ENCODE data around the gene SLC25A39. TPM values are rescaled to one million over a fixed set of nuclear protein-coding genes. Genes with fewer than 3 reads are reported as not detected.

SLC25A39 gene
- total and polyA plus RNA-seq, 8 donors: 50.7 to 155 (median 68.2) TPM

- Histone ChIP-seq H3K4me1 (peaks cover 0 to 8% (median 6%) of the 10 kb centered on the region in 3 donors), H3K9me3 (no peaks in the 10 kb centered on the region), H3K27me3 (no peaks in the 10 kb centered on the region), H3K4me3 (no peak overlapping the region), H3K27ac (peak overlapping the region in 2 of 4 donors; percentile 57 to 58), H3K36me3 (no peaks in the 10 kb centered on the region)
- intact Hi-C loops (cut with DNase I): no loop called here
- peak in 5 of 6 donors; percentile 65 to 80 (median 73) for DNase-seq
- no peak for FAIRE-seq
- 42 to 44% methylated on average over 19 to 20 of the region's 20 CpGs for WGBS, 2 donors
- TF ChIP-seq CTCF (IDR thresholded peaks at IDR 0.05): no peak
- ATAC-seq: peak; percentile 92 to 97 (median 96)
These were observed 44.8 kb downstream of the SLC25A39 start for GRCh38 chr17:44279666-44280391.

GRCh38 chr17:44279346-44279665 is 45.3 kb downstream of the SLC25A39 start:
- FAIRE-seq (no peak), ATAC-seq (peak in 1 of 4 donors; percentile 19)
- 92 to 94% methylated on average over 2 of the region's 2 CpGs for WGBS, 2 donors

GRCh38 chr17:44277976-44278375 is 46.6 kb downstream of the SLC25A39 start:
- no peak for FAIRE-seq

More at GRCh38 chr17:44279346-44279665, 45.3 kb downstream of the SLC25A39 start:
- Histone ChIP-seq H3K36me3 (no peaks in the 10 kb centered on the region), H3K9me3 (no peaks in the 10 kb centered on the region), H3K4me3 (no peak overlapping the region), H3K27me3 (no peaks in the 10 kb centered on the region), H3K27ac (peak overlapping the region in 2 of 4 donors; percentile 28 to 58), H3K4me1 (peaks cover 0 to 8% (median 6%) of the 10 kb centered on the region in 3 donors)
- no peak for TF ChIP-seq CTCF (IDR thresholded peaks at IDR 0.05)
- intact Hi-C loops (cut with DNase I): no loop called here
- no peak for DNase-seq

GRCh38 chr17:44273607-44274006 is 51.0 kb downstream of the SLC25A39 start:
- Histone ChIP-seq H3K27ac (no peak overlapping the region), H3K4me1 (no peaks in the 10 kb centered on the region), H3K4me3 (no peak overlapping the region), H3K36me3 (no peaks in the 10 kb centered on the region), H3K9me3 (no peaks in the 10 kb centered on the region), H3K27me3 (no peaks in the 10 kb centered on the region)
- intact Hi-C loops (cut with DNase I): no loop called here
- ATAC-seq: no peak
- FAIRE-seq: no peak
- TF ChIP-seq CTCF (IDR thresholded peaks at IDR 0.05): no peak
- DNase-seq: no peak
- WGBS, 2 donors: 91 to 96% methylated on average over 5 of the region's 5 CpGs

More at GRCh38 chr17:44277976-44278375, 46.6 kb downstream of the SLC25A39 start:
- 76 to 77% methylated on average over 4 of the region's 4 CpGs for WGBS, 2 donors
- ATAC-seq: no peak
- DNase-seq: no peak
- no peaks in the 10 kb centered on the region for H3K36me3 ChIP-seq
- H3K4me1 ChIP-seq: peaks cover 0 to 8% (median 6%) of the 10 kb centered on the region in 3 donors
- H3K27ac ChIP-seq: no peak overlapping the region
- H3K9me3 ChIP-seq: no peaks in the 10 kb centered on the region
- no peak overlapping the region for H3K4me3 ChIP-seq
- TF ChIP-seq CTCF (IDR thresholded peaks at IDR 0.05): no peak
- H3K27me3 ChIP-seq: no peaks in the 10 kb centered on the region
- intact Hi-C loops (cut with DNase I): no loop called here

- no peaks in the 10 kb centered on the region for H3K36me3 ChIP-seq
- intact Hi-C loops (cut with DNase I): no loop called here
- DNase-seq (no peak), ATAC-seq (no peak), FAIRE-seq (no peak)
- no peak overlapping the region for H3K4me3 ChIP-seq
- H3K27me3 ChIP-seq: no peaks in the 10 kb centered on the region
- H3K4me1 ChIP-seq: no peaks in the 10 kb centered on the region
- WGBS, 2 donors: 71 to 86% methylated on average over 6 of the region's 6 CpGs
- TF ChIP-seq CTCF (IDR thresholded peaks at IDR 0.05): no peak
- H3K9me3 ChIP-seq: no peaks in the 10 kb centered on the region
- H3K27ac ChIP-seq: no peak overlapping the region
These were observed 51.7 kb downstream of the SLC25A39 start for GRCh38 chr17:44272954-44273353.
